ENCODE results near the gene DYNC2H1.
A peak's percentile ranks its signal among the peaks of the same experiment; 100 is the strongest.

Gene DYNC2H1, protein sequence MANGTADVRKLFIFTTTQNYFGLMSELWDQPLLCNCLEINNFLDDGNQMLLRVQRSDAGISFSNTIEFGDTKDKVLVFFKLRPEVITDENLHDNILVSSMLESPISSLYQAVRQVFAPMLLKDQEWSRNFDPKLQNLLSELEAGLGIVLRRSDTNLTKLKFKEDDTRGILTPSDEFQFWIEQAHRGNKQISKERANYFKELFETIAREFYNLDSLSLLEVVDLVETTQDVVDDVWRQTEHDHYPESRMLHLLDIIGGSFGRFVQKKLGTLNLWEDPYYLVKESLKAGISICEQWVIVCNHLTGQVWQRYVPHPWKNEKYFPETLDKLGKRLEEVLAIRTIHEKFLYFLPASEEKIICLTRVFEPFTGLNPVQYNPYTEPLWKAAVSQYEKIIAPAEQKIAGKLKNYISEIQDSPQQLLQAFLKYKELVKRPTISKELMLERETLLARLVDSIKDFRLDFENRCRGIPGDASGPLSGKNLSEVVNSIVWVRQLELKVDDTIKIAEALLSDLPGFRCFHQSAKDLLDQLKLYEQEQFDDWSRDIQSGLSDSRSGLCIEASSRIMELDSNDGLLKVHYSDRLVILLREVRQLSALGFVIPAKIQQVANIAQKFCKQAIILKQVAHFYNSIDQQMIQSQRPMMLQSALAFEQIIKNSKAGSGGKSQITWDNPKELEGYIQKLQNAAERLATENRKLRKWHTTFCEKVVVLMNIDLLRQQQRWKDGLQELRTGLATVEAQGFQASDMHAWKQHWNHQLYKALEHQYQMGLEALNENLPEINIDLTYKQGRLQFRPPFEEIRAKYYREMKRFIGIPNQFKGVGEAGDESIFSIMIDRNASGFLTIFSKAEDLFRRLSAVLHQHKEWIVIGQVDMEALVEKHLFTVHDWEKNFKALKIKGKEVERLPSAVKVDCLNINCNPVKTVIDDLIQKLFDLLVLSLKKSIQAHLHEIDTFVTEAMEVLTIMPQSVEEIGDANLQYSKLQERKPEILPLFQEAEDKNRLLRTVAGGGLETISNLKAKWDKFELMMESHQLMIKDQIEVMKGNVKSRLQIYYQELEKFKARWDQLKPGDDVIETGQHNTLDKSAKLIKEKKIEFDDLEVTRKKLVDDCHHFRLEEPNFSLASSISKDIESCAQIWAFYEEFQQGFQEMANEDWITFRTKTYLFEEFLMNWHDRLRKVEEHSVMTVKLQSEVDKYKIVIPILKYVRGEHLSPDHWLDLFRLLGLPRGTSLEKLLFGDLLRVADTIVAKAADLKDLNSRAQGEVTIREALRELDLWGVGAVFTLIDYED (N-terminal part only)

DNA sequence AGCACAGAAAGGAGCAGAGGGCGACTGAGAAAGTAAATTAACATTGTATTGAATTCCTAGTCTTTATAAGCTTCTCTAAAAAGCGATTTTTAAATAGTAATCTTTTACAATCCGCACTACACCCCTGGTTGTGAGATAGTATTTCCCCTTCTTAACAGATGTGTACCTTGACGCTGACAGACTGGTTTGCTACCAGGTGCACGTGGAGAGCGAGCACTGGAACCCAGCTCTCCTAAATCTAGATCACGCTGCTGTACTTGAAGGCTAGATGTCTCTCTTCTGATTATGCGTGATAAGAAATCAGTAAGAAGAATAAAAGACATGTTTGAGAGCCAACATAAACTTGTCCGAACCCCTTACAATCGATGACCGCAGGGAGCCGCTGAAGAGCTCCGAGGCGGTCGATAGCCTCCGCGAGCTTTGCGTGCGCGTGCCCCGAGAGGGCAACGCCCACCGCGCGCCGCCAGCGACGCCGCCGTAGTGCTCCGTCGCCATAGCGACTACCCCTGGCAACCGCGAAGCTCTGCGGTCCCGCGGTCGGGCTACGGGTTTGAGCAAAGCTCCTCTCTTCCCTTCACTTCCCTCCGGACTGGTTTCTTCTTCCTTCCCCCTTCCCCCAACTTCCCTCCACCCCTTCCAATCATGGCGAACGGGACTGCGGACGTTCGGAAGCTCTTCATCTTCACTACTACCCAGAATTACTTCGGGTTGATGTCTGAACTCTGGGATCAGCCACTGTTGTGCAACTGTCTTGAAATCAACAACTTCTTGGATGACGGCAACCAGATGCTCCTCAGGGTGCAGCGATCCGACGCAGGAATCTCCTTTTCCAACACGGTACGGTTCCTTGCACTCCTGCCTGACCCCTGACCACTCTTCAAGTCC lies at the start of gene DYNC2H1:
DYNC2H1 (plus strand) TSS at position 494 of the 885 bp plus-strand sequence; CDS start at position 643, 149 bp downstream.
- peak; percentile 90 for DNase-seq

DNA sequence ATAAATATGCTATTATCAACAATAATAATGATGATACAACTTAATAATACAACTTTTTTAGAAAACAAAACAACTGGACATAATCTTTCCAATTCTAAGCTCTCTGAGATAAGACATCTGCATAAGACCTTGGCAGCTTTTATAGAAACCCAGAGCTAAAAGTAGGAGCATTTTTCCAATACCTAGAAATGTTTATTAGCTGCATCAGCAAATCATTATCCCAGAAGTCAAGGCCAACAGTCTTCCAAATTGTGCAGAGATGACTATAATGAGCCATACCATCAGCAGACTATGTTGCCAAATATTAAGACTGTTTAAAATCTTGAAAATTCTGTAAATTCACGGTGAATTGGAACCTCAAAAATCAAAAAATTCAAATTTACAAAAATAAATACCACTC lies 47.6 kb upstream of the DYNC2H1 start:
- DNase-seq = no peak

DNA sequence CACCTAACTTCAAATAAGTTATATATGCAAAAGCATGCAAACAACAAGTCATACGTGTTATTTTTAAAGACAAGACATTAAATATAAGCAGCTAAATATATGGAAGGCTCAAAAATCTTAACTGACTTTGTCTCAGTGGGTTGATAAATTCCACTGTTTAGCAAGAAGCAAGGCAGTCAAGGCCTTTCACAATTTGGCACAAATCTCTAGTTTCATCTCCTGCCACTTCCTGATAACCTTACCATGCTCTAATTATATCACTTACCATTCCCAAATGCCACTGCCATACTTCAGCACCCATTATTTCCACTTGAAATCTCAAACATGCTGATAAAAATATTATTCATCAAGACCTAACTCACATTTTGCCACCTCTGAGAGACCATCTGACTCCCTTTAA lies 42.1 kb upstream of the DYNC2H1 start:
- no peak for DNase-seq

DNA sequence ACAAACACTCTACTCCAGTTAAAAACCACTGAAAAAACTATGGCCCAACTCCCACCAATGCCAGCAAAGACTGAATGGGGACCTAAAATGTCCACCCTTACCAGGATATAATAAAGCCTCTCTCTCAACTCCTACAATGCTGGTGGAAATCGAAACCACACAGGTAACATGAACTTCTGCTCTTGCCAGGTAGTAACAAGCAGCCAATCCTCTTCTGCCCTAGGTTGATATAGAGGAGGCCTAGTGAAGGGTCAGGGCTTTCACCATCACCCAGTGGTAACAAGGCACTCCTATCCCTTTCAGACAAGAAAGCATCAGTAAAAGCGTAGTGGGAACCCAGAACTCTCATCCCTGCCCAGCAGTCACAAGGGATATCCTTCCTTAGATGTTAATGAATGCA lies 39.9 kb upstream of the DYNC2H1 start:
- DNase-seq = no peak

DNA sequence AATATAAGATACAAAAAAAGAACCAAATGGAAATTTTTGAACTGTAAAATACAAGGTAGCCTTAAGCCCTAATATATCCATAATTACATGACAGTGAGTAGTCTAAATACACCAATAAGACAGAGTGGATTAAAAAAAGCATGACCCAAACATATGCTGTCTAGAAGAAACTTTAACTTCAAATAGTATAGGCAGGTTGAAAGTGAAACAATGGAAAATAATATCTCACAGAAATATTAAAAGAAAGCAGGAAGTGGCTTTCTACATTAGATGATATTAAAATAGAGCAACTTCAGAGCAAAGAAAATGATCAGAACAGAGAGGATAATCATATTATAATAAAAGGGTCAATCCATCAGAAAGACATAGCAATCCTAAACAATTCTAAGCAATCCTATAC lies 39.1 kb upstream of the DYNC2H1 start:
- DNase-seq = no peak

DNA sequence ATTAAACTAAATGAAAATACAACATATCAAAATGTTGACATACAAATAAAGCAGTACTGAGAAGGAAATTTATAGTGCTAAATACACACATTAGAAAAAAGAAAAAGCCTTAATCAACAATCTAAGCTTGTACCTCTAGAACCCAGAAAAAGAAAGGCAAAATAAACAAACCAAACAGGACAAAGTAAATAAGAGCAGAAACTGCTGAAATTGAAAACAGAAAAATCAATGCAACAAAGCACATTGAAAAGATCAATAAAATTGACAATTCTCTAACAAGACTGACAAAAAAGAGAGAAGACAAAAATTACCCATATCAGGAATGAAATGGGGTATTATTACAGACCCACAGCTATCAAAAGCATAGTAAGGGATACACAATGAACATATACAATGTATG lies 38.2 kb upstream of the DYNC2H1 start:
- no peak for DNase-seq

DNA sequence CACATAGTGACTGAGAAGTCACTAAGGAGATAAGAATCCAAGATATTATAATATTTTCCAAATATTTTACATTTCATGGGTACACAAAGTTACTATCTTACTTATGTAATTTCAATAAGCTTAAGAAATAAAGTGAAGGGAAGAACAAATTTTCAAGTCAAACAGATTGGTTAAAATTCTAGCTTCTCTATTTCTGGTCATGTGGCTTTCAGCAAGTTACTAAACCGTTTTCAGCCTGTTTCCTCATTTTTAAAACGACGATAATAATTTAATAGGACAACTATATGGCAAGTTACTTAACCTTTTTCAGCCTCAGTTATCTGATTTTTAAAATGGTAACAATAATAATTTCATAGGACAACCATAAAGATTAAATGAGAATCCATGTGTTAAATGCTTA lies 32.9 kb upstream of the DYNC2H1 start:
- DNase-seq = no peak

DNA sequence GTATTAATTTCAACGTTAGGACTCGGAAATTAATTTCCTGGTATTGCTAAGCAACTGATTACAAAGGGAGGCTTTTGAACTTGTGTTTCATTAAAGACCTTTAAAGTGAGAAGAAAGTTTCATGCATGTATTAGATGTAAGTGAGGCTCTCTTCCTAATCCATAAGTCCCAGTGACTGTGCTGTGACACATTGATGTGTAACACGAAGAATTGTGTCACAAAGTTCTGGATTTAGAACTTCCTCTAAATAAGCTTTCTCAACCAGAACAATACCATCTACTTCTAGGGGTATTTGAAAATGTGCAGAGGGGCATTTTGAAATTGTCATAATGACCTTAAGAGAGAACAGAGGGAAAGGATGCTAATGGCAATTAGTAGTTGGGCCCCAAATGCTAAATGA lies 31.7 kb upstream of the DYNC2H1 start:
- DNase-seq = no peak

DNA sequence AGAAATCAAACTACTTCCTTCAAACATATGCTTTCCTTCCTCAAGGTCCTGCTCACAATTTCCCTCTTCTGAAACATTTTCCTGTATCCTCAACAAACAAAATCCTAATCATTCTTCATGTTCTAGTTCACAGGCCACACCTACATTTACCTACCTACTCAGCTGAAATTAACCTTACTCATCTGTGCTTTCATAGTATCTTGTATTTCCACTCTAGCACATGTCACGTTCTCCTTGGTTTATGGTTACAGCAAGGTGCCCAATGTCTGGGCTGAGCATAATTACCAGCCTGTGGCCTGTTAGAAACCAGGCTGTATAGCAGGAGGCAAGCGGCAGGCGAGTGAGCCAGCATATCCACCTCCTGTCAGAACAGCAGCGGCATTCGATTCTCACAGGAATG lies 30.5 kb upstream of the DYNC2H1 start:
- no peak for DNase-seq

DNA sequence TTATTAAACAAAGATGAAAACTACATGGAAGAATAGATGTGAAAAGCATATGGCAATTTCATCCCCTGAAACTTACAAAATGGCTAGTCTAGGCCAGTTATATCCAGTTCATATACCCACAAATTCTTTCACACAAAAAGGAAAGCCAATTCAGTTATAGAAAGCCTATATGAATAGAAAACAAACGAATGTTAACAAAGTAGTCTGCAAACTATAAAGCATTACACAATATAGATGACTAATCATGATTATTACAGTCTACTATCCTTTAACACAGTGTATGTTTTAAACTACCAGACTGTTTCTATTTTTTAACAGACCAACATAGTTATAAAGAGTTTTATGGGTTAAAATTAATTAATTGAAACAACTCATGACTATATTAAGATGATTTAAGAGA lies 29.4 kb upstream of the DYNC2H1 start:
- no peak for DNase-seq

DNA sequence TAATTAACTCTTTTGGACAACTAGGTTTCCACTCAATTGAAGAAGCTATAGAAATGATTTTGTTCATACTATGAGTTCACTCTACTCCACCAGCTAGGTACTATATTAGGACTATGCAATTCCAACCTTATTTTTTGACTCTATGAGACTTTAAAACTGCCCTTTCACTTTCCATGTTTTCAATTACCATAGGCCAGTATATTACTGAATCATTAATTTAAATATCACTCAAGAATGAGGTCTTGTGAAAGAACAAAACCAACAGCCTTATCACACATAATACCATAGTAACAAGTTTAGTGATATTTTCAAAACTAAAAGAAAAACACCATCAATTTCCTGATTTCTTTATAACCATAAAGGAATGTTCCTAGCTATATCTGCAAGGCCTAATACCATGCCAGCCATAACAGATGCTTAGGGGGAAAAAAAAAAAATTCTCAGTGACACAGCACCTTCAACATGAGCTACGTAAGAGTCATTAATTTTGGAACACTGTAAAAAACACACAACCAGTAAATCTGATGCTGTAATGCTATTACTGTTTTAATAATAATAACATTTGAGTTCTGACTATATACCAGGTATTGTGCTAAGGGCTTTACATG lies 23.4 kb upstream of the DYNC2H1 start:
- DNase-seq = no peak

DNA sequence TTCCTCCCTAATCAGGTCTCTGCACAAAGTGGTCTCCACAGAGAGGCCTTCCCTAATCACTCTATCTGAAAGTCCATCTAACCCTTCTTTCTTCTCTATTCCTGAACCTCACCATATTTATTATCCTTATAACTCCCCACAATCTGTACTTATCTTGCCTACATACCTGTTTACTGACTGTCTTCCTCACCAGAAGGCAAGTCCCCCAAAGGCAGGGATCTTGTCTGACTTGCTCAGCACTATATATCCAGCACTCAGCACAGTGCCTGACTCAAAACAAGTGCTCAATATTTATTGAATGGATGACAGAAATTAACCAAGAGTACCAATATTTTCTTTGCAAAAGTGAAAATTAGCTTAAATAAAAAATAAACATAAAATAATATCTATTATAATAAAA lies 22.8 kb upstream of the DYNC2H1 start:
- no peak for DNase-seq

DNA sequence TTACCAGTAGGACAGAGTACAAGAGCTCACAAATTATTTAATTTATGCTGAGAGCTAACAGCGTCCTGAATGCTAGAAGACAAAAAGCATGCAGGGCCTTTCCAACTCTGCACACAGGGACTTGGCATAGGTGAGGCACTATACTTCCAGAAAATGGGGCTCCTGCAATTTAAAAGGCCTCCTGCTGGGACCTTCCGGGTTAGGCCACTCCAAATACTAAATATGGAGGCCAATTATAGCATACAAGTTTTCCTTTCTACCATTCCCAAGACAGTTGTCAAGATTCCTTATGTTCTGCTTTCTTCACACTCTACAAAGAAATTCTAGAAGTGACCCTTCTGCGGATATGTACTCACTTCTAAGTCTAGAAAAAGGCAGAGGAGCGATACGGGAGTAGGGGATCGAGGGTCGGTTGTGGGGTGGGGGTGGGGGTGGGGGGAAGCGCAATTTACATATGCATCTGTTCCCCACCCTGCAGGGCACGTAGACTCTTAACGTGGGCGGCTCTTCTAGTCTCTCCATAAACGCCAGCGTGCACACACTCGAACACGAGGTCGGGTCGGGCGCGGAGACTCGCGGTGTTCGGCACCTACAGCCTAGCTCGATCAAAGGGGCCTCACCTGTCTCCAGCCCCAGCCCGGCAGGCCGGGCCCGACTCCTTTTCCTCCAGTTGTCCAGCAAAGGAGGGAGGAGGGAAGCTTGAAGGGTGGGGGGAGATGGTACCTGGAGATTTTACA lies 18.0 kb upstream of the DYNC2H1 start:
- peak; percentile 41 for DNase-seq

DNA sequence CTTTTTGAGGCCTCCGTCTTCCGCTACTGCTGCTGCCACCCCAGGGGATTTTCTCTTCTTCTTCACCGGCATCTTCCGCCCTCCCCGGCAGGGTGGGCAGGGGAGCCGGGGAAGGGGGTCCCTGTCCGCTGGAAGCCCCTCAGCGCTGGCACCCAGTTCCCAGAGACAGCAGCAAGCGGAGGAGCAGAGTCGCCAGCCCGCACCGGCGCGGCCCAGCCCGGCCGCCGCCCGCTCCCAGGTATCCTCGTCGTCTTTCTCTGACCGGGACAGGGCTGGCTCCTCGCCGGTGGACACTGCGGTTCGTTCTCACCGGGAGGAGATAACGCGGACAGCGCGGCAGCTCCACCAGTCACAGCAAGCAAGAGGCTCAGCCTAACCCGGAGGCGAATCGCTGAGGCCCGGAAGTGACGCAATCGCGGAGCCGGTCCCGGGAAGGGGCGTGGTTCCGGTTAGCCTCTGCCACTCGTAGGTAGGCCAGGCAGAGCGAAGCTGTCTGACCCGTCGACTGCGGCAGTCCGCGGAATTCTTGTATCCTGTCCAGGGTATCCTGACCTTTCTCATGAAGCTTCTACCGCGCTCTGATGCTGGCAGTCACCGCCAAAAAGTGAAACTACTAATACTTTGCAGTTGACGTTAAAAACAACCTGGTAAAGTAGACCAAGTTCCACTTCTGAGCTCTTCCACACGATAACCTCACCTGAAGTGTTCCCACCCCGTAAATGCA lies 17.3 kb upstream of the DYNC2H1 start, which contains the start of gene DCUN1D5:
DCUN1D5 (minus strand) TSS at position 360 of the 724 bp plus-strand sequence; CDS start at position 72, 288 bp downstream.
- DNase-seq = peak; percentile 96

DNA sequence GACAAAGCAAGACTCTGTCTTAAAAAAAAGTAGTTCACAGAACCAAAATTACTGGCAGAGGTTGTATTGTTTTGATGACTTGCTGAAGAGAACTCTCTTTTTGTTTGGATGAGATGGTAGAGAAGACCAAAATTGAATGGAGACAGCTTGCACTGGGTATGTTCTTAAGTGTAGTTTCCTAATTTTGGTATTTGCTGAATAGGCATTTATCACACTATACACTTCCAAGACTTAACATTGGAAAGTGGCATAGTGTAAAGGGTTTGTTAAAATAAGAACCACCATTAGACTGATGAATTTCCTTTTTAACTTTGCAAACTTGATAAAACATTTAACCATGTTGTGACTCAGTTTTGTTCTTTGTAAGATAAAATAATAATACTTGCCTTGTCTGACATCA lies 11.9 kb upstream of the DYNC2H1 start:
- no peak for DNase-seq

DNA sequence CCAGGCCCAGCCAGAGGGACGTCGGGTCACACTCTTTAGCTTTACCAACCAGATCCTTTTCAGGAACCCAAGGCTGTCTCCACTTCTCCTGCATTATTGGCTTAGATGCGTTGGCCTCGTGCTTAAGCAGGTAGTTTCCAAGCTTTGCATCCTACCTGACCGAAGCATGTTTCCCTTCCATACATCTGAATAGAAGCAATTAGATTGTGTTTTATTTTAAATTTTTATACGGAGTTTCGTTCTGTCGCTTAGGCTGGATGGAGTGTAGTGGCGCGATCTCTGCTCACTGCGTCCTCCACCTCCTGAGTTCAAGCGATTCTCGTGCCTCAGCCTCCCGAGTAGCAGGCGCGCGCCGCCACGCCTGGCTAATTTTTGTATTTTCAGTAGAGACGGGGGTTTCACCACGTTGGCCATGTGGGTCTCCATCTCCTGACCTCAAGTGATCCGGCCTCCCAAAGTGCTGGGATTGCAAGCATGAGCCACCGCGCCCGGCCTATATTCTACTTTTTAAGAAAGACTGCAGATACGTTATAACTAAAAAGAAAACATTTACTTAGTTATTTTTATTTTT lies 677 bp downstream of the DYNC2H1 start:
- DNase-seq = peak; percentile 11

DNA sequence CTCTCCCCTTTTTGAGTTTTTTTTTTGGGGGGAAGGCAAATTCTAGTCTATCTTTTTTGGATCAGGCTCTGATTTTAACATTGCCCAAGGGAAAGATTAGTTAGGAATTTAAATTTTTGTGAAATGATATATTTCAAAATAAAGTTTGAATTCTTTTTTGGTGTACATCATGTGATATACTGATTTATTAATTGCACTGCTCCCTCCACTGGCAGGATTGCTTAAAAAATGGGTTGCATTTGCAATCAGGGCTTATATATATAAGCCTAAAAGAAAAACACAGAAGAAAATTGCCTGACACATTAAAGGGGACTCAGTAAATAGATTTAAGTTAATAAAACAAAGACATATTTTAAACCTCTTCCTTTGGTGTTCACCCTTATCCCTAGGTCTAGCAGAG lies 1.2 kb downstream of the DYNC2H1 start:
- no peak for DNase-seq

DNA sequence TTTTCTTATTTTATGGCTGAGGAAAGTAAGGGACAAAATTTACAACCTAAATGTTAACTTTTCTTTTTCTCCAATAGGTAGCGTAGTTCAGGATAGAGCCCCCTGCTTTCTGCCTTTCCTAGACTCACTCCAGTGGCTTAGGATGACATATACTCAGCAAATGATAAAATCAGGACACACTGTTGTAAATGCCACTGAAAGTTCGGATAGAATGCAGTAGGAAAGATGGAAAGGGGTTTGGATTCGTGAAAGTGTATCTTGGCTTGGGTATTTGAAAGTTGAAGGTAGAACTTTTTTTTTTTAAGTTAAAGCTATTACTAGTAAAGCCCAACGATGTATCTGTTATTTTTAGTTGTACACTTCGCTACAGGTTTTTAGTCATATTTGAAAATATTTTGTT lies 2.2 kb downstream of the DYNC2H1 start:
- no peak for DNase-seq

DNA sequence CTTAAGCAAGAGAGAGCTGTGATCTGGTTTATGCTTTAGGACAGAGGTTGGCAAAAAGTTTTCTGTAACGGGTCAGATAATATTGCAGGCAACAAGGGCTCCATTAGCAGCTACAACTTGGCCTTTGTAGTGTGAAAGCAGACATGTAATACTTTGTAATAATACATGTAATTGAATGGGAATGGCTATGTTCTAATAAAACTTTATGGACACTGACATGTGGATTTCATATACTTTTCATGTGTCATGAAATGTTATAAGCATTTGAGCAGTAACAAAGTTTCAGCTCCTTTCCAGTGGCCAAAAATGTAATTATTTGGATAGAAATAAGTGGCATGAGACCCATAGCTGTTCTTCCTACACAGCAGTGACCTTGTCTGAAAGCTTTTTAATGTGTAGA lies 3.1 kb downstream of the DYNC2H1 start:
- DNase-seq = no peak

DNA sequence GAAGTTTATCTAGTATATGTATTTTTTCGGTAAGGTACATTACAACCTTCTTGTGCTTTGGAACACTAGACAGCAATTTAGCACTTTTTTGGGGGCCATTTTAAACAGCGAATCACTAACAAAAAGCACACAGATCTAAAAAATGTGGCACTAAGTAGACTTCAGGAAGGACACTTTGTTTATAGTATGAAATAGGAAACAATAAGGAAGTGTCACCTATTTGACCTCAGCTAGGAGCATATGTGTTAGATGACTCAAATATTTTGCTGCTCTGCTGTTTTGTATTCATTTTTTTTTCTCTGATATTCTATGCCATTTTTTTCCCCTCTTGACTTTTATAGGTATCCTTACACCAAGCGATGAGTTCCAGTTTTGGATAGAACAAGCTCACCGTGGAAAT lies 5.6 kb downstream of the DYNC2H1 start:
- no peak for DNase-seq

All from CD4-positive, alpha-beta T cell treated with Interleukin-17A for 4 hours (primary cell).